ENCODE measurements around the gene TMEM170A. TPM values are rescaled to one million over a fixed set of nuclear protein-coding genes. Genes with fewer than 3 reads are reported as not detected.

The TMEM170A gene
- total and polyA plus RNA-seq, 2 of the 13 experiments (the other 11 are each of a cell fraction or from before 2014, with no cell fraction given), result 35.7 to 39.7 TPM

DNA sequence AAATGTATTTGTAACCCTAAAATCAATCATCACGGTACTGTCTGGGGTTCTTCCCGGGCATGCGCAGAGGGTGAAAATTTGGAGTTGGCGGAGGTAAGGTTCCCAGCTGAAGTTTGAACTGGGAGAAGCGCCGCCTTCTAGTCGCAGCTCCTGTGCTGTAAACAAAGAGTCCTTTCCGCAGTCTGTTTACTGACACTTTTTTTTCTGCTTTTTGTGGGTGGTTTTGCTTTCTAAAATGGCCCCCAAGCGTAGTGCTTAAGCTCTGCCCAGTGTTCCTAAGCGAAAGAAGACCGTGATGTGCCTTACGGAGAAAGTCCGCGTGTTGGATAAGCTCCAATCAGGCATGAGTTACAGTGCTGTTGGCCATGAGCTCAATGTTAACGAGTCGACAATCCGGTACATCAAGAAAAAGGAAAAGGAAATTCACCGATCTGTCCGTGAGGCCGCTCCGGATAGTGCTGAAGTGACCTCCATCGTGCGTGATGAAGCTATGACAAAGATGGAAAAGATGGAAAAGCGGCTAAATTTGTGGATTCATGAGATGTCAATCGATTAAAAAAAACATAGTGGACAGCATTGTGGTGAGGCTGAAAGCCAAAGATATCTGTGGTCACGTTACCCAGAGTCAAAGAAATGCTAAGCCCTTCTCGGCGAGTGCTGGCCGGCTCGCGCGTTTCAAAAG is 30.6 kb downstream of the TMEM170A start (continued):
- TF ChIP-seq NFAT5 (CRISPR knock-in tag; IDR thresholded peaks at IDR 0.05) (no peak), KDM5A (IDR thresholded peaks at IDR 0.05; ENCODE audit: borderline replicate concordance, low read length) (no peak), ZNF562 (CRISPR knock-in tag; IDR thresholded peaks at IDR 0.05; ENCODE audit: borderline replicate concordance) (no peak), ZNF281 (CRISPR knock-in tag; IDR thresholded peaks at IDR 0.05; ENCODE audit: borderline replicate concordance) (no peak), TOE1 (CRISPR knock-in tag; IDR thresholded peaks at IDR 0.05) (no peak; the same call in 1 of the 2 replicates), KLF12 (CRISPR knock-in tag; IDR thresholded peaks at IDR 0.05; ENCODE audit: borderline replicate concordance) (no peak), ARNTL (CRISPR knock-in tag; IDR thresholded peaks at IDR 0.05) (no peak), HMGXB4 (CRISPR knock-in tag; IDR thresholded peaks at IDR 0.05; ENCODE audit: borderline replicate concordance in 1 of 2, low read depth in 1 of 2) (no peak; a peak in 1 of 4 replicates), GFI1 (CRISPR knock-in tag; IDR thresholded peaks at IDR 0.05; ENCODE audit: borderline replicate concordance) (no peak), ZNF773 (CRISPR knock-in tag; IDR thresholded peaks at IDR 0.05; ENCODE audit: borderline replicate concordance) (peak; percentile 58; the same call in 1 of the 2 replicates), ZNF317 (CRISPR knock-in tag; IDR thresholded peaks at IDR 0.05) (peak; percentile 46; the same call in 1 of the 2 replicates)
- TF ChIP-seq, protein P1, sequence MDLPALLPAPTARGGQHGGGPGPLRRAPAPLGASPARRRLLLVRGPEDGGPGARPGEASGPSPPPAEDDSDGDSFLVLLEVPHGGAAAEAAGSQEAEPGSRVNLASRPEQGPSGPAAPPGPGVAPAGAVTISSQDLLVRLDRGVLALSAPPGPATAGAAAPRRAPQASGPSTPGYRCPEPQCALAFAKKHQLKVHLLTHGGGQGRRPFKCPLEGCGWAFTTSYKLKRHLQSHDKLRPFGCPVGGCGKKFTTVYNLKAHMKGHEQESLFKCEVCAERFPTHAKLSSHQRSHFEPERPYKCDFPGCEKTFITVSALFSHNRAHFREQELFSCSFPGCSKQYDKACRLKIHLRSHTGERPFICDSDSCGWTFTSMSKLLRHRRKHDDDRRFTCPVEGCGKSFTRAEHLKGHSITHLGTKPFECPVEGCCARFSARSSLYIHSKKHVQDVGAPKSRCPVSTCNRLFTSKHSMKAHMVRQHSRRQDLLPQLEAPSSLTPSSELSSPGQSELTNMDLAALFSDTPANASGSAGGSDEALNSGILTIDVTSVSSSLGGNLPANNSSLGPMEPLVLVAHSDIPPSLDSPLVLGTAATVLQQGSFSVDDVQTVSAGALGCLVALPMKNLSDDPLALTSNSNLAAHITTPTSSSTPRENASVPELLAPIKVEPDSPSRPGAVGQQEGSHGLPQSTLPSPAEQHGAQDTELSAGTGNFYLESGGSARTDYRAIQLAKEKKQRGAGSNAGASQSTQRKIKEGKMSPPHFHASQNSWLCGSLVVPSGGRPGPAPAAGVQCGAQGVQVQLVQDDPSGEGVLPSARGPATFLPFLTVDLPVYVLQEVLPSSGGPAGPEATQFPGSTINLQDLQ (CRISPR knock-in tag; IDR thresholded peaks at IDR 0.05), result no peak
- TF ChIP-seq, protein P2, sequence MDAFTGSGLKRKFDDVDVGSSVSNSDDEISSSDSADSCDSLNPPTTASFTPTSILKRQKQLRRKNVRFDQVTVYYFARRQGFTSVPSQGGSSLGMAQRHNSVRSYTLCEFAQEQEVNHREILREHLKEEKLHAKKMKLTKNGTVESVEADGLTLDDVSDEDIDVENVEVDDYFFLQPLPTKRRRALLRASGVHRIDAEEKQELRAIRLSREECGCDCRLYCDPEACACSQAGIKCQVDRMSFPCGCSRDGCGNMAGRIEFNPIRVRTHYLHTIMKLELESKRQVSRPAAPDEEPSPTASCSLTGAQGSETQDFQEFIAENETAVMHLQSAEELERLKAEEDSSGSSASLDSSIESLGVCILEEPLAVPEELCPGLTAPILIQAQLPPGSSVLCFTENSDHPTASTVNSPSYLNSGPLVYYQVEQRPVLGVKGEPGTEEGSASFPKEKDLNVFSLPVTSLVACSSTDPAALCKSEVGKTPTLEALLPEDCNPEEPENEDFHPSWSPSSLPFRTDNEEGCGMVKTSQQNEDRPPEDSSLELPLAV (CRISPR knock-in tag; conservative IDR thresholded peaks at IDR 0.05; ENCODE audit: low read depth), result no peak
